Measurements from ENCODE around the gene LRRN2.

The LRRN2 gene

DNA sequence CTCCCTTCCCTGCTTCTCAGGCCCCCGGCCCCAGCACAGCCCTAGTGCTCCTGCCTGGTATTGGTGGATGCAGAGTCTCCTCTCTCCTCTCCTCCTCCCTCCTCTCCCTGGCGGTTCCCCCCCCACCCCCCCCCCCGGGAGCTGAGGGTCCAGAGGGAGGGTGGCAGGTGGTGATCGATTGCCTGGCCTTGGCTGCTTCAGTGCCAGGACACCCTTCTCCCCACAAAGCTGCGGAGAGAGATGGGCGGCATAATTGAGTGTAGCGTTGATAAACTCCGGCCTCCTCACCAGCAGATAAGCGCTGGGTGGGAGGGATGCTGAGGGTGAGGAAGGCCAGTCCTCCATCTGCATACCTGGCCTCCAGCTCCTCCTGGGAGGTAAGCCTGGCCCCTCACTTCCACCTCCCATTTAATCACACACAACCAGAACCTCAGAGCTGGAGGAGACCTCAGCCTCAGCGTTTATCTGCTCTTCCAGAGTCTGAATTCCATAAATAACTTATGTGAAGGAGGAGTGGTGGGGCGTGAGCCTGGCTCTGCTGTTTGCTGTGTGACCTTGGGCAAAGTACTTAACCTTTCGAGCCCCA is 60.8 kb downstream of the LRRN2 start:
- no peak for DNase-seq

DNA sequence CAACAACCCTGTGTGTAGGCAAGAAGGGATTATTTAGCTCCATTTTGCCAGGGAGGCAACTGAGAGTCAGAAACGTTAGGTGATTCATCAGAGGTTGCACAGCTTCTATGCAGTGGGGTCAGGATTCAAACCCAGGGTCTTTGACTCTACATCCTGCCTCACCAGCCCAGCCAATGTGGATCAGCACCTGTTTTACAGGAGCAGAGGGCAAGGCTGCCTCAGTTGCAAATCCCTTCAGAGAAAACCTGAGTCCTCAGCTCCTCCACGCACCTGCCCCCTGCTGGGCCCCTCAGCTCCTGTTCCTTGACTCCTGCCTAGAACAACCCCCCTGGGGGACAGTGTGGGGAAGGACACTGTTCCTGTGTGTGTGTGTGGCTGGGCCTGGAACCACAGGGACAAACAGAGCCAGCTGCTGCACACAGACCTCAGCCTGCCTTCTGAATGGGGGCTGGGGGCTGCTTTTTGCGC is 61.6 kb downstream of the LRRN2 start:
- no peak for DNase-seq

DNA sequence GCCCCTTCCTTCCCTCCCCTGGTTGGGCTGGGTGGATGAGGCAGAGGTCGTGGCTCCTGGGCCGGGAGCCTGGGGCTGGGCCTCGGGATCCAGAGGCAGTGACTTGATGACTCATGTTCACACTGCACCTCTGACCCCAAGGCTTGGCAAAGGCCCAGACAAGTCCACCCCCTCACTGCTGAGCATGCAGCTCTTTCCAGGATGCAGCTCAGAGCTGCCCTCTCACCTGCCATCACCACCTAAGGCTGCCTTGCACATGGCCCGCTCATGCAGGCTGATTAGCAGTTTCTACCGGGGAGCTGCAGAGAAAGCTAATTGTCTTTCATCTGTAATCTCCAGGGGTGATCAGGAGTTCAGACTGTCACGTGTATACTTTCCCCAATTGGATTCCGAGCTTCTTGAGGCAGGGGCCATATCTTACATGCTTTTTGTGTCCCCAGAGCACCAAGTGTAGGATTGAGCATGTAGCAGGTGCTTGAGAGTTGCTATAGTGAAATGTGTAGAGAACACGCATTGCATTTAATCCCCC is 62.1 kb downstream of the LRRN2 start:
- DNase-seq, result peak; percentile 9

DNA sequence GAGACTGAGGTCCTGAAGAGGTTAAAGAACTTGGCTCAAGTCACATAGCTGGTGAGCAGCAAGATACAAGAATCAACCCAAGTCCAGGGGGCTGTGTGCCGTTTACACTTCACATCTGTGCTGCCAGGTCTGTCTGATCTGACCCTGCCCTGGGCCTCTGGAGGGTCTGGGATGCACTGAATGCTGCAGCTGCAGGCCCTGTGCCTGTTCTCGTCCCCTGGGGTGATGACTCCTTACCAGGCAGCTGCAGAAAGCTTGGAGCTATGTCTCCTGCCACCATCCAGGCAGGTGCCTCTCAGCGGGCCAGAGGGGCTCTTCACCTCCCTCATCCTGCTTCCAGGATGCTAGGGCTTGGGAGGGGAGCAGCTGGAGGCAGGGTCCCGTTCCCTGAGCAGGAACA is 63.5 kb downstream of the LRRN2 start:
- no peak for DNase-seq

DNA sequence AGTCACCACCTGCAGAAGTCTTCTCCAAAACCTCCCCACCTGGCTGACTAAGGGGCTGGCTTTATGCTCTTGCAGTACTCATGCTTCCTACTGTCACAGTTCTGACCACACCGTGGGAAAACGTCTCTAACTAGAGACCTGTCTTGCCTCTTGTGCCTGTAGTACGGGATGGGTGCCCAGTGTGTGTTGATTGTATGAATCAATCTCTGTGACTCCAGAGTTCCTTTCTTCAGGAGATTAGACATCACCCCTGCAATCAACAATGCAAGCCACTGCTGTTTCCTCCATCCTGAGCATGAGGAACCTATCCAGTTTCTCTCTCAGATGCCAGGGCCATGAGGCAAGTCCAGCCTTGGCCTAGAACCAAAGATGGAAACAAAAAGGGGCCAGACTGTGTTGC is 64.1 kb downstream of the LRRN2 start:
- DNase-seq, result no peak

DNA sequence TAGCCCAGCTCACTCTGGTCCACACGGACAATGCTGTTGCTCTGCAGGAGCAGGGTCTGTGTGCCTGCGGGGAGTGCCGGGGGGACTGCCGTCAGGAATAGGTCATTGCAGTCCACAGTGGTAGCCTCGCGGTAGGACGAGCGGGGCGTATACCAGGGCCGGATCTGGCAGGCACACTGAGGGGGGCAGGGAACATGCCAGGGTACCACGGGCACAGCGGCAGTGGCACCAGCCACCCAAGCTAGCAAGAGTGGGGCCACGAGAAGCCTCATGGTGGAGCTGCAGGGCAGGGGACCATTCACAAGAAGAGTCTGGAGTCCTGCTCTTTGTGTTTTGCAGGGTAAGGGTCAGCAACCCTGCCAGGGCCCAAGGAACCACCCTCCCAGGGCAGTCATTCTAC is 65.8 kb downstream of the LRRN2 start:
- DNase-seq, result no peak

DNA sequence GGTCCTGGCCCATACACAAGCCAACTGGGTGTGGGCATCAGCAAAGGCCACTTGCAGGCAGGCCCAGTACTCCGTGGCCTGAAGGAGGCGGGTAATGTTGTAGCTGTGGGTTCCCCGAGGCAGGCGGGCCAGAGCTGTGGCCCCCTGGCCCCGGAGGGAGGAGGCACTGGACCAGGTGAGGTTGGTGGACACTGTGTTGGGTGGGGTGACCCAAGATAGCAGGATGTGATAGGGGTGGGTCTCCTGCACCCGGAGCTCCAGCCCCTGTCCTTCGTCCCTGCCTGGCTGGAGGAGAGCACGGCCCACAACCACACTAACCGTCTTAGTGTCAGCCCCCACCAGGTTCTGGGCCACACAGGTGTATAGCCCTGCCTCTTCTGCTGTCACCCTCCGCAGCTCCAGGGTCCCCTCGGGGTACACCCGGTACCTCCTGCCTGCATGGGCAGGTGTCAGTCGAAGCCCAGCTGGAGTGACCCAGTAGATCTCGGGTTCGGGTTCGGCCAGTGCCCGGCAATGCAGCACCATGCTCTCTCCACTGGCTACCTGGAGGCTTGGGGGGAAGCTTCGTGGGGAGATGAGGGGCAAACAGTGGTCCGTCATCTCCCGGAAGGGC is 67.3 kb downstream of the LRRN2 start:
- no peak for DNase-seq

DNA sequence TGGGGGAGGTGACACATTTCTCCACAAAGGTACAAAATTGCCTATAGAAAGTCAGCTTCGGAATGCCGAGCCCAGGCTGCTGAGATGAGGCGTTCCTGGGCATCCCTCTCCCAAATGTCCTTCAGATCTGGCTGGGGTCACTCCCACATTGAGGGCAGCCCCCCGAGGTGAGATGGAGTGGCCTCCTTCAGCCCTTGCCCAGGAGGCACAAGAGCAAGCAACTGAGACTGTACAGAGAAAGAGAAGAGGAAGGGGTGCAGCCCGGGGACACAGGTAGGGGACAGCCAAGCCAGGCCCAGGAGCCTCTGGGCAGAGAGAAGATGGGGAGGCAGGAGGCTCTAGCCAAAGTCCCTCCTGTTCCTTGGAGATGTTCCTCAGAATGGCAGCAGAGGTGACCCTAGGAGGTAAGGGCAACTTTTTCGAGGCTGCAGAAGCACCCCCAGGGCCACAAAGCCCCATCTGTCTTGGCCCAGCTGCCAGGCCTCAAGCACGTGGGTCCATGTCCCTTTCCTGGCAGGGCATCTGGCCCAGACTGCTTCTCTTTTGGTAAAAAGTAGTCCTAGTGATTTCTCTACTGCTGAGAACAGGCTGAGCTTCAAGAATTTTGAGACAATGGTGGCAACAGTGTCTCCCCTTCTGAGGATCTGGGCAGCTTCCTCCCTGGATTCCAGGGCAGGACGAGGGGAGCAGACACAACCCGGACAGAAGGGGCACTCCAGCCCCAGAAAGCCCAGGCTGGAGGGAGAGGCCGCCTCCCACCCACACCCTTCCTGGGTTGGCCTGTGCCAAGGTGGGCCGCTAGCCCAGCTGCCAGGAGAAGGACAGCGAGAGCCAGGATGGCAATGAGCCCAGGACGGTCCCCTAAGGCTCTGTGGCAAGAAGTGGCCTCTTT is 68.0 kb downstream of the LRRN2 start:
- no peak for DNase-seq

DNA sequence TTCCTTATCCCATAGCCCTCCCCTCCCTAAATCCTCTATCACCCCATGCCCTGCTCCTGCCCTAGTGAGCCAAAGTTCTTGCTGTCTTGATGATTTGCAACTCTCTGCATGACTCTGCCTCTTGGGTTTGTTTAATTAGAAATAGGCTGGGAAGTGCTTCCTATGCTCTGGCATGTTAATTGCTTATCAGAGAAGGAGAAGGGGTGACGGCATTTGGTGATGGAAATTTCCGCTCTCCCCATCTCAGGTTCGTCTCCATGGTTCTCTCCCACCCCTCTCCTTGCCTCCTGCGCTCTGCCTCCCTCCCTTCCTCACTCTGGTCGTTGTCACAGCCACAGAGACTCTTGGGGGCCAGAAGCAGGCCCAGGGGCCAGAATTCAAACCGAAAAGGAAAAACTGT is 68.9 kb downstream of the LRRN2 start:
- DNase-seq, result no peak

DNA sequence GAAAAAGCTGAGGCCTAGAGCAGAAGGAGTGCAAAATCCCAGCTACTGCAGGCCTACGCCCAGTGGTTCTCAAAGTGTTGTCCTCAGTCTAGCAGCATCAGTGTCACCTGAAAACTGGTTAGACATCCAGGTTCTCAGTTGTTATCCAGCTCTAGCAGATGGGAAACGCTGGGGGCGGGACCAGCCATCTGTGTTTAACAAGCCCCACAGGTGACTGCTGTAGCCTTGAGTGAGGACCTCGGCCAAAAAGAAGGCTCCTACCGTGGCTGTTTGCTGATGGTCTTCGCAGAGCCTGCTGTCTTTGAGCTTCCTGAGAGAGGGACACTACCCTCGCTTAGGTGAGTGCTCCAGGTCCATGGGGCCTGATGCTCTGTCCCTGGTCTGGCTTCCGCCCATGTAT is 69.7 kb downstream of the LRRN2 start:
- DNase-seq, result no peak

DNA sequence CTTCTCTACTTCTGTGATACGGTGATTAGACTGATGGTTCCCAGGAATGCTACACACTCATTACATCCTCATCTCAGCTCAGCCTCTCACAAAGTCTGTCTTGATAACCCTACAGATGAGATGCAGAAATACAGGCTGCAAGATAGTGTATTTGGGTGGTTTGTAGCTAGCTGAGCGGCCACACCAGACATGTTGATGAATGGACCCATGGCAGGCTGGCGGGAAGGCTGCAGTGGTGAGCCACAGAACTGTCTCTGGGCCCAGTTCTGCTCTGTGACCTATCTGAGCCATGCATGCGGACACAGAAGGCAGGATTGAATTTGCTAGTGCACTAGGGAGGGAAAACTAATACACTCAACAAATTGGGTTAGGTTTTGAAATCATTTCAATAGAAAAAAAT is 71.9 kb downstream of the LRRN2 start:
- no peak for DNase-seq

DNA sequence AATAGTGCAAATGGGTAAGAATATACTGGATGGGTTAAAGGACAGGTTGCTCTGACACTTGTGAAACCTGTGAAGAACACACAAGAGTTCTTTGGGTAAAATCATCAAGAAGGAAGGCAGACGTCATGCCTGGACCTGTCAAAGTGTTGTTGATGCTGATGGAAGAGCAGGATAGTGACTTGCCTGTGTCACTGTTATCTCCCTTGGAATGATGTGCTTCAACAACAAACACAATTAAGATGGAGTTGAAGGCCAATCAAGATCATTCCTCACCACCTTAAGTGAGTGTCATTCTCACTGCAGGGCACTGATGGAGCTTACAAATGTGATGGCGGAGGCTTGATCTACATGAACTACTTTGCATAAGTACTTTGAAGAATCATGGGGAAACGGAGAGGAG is 73.2 kb downstream of the LRRN2 start:
- no peak for DNase-seq

DNA sequence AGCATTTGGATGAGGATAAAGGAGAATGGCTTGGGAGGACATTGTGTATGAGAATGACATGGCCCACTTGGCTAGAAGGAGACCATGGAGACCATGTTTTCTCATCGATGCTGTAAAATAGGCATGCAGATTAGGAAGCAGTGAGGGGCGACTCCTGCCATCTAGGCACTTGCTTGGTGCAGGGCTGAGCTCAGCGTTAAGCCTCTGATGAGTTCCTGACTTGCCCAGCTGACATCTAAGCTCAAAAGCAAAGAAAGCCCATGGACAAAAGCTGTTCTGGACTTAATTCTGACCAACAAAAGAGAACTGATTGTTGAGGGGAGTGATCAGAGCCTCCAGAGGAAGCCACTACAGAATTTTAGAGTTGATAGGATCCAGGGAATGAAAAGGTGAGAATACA is 74.5 kb downstream of the LRRN2 start:
- DNase-seq, result no peak

DNA sequence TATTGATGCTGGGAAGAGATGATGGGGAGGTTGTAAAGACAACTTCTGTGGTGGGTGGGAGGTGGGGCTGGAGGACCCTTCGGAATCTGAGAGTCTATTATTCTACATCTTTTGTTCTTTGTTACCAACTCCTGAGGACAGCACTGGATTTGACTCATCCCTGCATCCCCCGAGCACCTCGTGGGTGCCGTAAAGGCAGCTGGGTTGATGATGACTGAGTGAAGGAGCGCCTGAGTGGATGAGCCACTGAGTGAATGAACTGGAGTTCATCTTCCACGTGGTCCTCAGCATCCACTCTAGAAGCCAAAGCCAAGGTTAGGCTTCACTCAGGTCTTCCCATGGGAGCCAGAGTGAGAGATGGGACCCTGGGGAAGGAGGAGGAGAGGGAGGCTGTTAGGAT is 77.6 kb downstream of the LRRN2 start:
- DNase-seq, result no peak

DNA sequence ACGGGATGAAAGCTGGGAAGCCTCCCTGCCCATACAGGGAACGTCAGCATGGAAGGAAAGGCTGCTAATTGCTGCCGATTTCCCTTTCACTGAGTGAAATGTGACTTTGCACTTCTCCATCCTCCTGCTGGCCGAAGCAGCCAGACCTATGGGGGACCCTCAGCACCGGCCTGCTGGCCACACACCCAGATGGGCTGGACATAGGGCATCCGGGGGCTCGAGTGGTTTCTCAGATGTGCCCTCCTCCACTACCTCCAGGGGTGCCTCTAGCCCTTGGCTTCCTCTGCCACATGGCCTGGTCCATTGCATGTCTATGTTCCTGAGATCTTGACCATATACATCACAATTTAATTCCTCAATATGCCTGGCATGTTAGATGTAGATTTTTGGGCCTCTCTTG is 79.7 kb downstream of the LRRN2 start:
- DNase-seq, result no peak

DNA sequence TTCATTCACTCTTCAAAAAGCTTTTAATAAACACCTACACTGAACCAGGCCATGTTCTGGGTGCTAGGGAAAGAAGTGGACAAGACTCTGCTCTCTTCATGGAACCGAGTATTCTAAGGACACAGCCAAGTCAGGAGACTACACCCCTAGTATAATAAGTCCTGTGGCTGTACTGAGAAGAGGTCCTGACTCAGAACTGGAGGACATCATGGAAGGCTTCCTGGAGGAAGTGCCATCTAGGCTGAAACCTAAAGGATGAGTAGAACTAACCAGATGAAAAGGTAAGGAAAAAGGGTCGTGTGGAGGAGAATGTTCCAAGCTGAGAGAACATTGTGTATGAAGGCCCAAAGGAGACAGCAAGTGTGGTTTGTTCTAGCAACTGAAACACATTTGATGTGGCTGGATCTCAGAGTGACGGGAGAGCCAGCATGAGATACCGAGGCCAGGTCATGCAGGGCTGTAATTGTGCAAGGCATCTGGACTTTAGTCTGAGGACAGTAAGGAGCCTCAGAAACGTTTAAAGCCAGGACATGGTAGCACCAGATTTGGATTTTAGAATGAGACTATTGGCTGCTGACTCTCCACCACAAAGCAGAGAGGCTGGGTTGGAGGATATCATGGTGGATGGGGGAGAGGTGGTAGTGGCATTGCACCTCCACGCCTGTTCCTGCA is 82.5 kb downstream of the LRRN2 start:
- DNase-seq, result no peak

DNA sequence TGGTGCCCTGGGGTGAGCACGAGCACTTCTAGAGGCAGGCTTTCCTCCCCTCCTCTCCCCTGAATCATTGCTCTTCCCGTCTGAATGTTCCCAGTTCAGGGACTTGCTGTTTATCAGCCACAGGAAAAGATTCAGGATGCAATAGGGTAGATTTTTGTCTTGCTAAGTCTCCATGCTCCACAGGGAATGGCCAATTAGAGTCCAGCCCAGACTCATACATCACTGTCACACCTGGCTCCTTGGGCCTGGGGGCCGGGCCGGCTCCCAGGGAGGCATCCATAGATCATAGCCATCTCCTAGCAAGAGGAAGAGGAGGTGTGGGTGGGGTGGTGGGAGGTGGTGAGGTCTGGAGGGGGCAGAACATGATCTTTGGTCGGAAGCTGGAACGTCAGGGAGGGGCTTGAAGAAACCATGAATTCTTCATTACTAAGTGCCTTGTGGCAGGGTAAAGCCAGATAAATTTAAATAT is 83.4 kb downstream of the LRRN2 start:
- no peak for DNase-seq

DNA sequence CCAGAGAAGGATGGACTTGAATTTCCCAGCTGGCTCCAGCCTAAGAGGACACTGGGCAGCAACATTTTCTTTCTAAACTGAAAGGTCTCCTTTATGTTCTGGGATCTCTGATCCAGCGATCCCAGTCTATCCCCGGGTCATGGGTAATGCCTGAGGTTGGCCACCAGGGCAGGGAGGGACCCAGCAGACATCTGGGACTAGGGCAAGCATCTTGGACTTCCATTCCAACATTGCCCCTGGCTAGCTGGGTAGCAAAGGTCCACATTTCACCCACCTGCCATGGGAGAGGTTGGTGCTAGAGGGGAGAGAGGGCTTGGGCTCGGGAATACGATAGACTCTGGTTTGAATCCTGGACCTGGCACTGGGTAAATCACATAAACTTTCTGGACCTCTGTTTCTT is 84.6 kb downstream of the LRRN2 start:
- DNase-seq, result no peak

DNA sequence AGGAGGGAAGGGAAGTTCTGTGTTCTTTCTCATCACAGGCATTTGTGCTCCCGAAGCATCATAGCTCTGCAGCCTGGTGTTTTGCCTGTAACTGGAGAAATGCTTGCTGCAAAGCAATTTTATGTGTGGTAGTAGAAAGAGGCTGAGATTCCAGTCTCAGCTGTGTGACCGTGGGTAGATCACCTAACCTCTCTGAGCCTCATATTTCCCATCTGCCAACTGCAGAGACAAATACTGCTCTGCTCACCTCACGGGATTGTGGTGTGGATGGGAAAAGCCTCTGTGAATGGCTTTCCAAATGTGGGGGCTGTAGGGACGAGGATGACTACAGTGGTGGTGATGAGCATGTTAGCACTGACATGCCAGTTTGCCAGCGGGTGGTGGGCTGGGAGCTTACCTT is 85.3 kb downstream of the LRRN2 start:
- DNase-seq, result no peak

DNA sequence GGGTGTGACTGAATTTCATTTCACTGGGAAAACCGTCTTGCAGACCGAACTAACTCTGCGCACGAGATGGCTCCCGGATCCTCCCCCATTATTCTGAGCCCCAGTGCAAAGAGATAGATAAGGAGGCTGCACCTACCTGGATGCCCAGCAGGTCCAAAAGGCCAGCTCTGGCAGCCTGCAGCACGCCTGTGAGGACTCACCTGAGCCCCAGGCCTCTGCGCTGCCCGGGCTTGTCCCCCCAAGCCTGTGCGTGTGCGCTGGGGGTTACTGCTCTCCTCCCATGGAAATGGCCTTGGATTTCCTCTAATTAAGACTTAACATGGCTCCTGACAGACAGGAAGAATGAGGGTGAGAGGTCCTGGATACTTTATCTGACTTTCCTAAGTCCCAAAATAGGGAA is 85.9 kb downstream of the LRRN2 start:
- no peak for DNase-seq

DNA sequence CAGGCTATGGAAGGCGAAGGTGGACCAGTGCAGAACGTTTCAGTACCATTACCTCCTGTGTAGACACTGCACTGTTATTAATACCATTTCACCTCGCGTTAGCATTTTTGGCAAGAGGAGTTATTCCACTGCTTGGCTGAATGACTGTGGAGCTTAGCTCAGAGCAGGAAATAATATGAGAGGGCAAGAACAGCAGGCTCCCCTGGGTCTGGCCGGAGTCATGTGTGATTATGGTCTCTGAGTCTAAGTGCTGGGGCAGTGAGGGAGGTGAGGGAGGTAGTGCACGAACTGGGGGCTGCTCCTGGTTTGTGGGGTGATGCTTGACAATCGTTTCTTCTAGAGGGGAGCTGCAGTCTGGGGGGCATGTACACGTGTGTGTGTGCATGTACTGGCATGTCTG is 86.4 kb downstream of the LRRN2 start:
- DNase-seq, result no peak

DNA sequence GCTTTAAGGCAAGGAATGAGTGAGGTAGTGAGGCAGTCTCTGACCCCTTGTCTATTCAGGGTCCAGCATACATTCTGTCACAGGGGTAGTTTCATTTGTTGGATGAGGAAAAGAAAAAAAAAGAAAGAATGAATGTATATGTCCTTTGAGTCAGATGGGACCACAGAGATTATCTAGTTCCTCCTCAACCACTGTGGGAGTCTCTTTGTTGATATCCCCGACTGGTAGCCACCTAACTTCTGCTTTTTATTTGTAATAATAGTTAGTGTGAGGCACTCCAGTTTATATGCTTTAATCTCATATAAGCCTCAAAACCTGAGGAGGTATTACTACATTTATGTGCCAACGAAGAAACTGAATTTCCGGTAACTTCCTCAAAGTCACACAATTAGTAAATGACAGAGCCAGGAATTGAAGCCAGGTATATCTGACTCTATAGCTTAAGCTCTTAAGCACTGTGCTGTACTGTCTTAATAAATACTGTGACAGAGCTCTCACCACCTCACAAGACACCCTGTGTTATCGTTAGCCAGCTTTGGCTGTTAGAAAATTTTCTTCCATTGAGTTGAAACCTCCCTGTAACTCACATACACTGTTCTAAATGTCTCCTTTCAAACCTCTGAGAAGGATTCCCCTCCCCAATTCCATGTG is 87.1 kb downstream of the LRRN2 start:
- DNase-seq, result no peak
